Liver (tissue), 9 donors: ENCODE measurements around the gene AGFG1. TPM values are rescaled to one million over a fixed set of nuclear protein-coding genes. Genes with fewer than 3 reads are reported as not detected.

Experiments
- DNase-seq: peaks from one replicate; pipeline ENCODE4 v3.0.0-alpha.2; 2017; ENCODE audit warnings: low spot score
- H3K27ac ChIP-seq, 2 donors: one replicate each; pipeline ENCODE4 v1.7.0; 2013; ENCODE audit warnings: inconsistent platforms in 2 of 2, low read length in 2 of 2, control low read depth in 1 of 2, low read depth in 1 of 2, mild to moderate bottlenecking in 1 of 2
- H3K27me3 ChIP-seq, 4 donors: one replicate each; pipeline versions ENCODE4 v1.6.1 to v1.7.0; 2013; ENCODE audit warnings: low read length in 3 of 4, inconsistent platforms in 1 of 4, mild to moderate bottlenecking in 1 of 4, moderate library complexity in 1 of 4; ENCODE audit not compliant: control insufficient read depth in 4 of 4, insufficient read depth in 4 of 4
- H3K36me3 ChIP-seq, 4 donors: one replicate each; pipeline versions ENCODE4 v1.6.1 to v1.7.0; 2013; ENCODE audit warnings: low read length in 3 of 4, mild to moderate bottlenecking in 3 of 4, low read depth in 1 of 4, moderate library complexity in 1 of 4; ENCODE audit not compliant: control insufficient read depth in 4 of 4, insufficient read depth in 3 of 4
- H3K4me1 ChIP-seq, 4 donors: one replicate each; pipeline versions ENCODE4 v1.6.1 to v1.7.0; 2013; ENCODE audit warnings: low read length in 3 of 4, mild to moderate bottlenecking in 3 of 4, moderate library complexity in 1 of 4; ENCODE audit not compliant: control insufficient read depth in 4 of 4, insufficient read depth in 4 of 4
- H3K4me3 ChIP-seq, 3 donors: one replicate each; pipeline versions ENCODE4 v1.6.1 to v1.7.0; 2013; ENCODE audit warnings: low read length in 3 of 3, control low read depth in 1 of 3, low read depth in 1 of 3, mild to moderate bottlenecking in 1 of 3
- H3K9ac ChIP-seq, 2 donors: one replicate each; pipeline ENCODE4 v1.7.0; 2013; ENCODE audit warnings: low read length in 2 of 2, mild to moderate bottlenecking in 2 of 2, moderate library complexity in 2 of 2, control low read depth in 1 of 2, low read depth in 1 of 2
- H3K9me3 ChIP-seq, 4 donors: one replicate each; pipeline versions ENCODE4 v1.6.1 to v1.7.0; 2013; ENCODE audit warnings: low read length in 3 of 4; ENCODE audit not compliant: control insufficient read depth in 4 of 4
- EGR1 ChIP-seq, 2 donors: IDR thresholded peaks; 2 replicates each; pipeline ENCODE4 v1.6.1; 2016 to 2018; ENCODE audit warnings: antibody characterized with exemption in 2 of 2, low read depth in 2 of 2
- FOXA1 ChIP-seq: IDR thresholded peaks from 2 replicates; pipeline ENCODE4 v1.6.1; 2016; ENCODE audit warnings: antibody characterized with exemption
- FOXA2 ChIP-seq: IDR thresholded peaks from 2 replicates; pipeline ENCODE4 v1.6.1; 2016; ENCODE audit warnings: antibody characterized with exemption
- HNF4A ChIP-seq, 2 donors: conservative IDR thresholded peaks; 2 replicates each; pipeline ENCODE4 v1.6.1; 2016; ENCODE audit warnings: antibody characterized with exemption in 2 of 2, mild to moderate bottlenecking in 2 of 2
- HNF4G ChIP-seq: IDR thresholded peaks from 2 replicates; pipeline ENCODE4 v1.6.1; 2016; ENCODE audit warnings: antibody characterized with exemption
- JUND ChIP-seq, 2 donors: IDR thresholded peaks; 2 replicates each; pipeline ENCODE4 v1.6.1; 2016; ENCODE audit warnings: antibody characterized with exemption in 2 of 2
- MAX ChIP-seq: IDR thresholded peaks from 2 replicates; pipeline ENCODE4 v1.6.1; 2016; ENCODE audit warnings: antibody characterized with exemption
- NR2F2 ChIP-seq: IDR thresholded peaks from 2 replicates; pipeline ENCODE4 v1.6.1; 2016; ENCODE audit warnings: antibody characterized with exemption
- RAD21 ChIP-seq, 2 donors: IDR thresholded peaks; 2 replicates each; pipeline ENCODE4 v1.6.1; 2016; ENCODE audit warnings: antibody characterized with exemption in 2 of 2, mild to moderate bottlenecking in 2 of 2
- REST ChIP-seq: IDR thresholded peaks from 2 replicates; pipeline ENCODE4 v1.6.1; 2016; ENCODE audit warnings: antibody characterized with exemption, mild to moderate bottlenecking
- RXRA ChIP-seq, 2 donors: IDR thresholded peaks; 2 replicates each; pipeline ENCODE4 v1.6.1; 2017 to 2018; ENCODE audit warnings: antibody characterized with exemption in 2 of 2, mild to moderate bottlenecking in 1 of 2
- SP1 ChIP-seq: IDR thresholded peaks from 2 replicates; pipeline ENCODE4 v1.6.1; 2018; ENCODE audit warnings: antibody characterized with exemption, mild to moderate bottlenecking
- TAF1 ChIP-seq: conservative IDR thresholded peaks from 2 replicates; pipeline ENCODE4 v1.6.1; 2016; ENCODE audit warnings: antibody characterized with exemption, mild to moderate bottlenecking
- YY1 ChIP-seq: IDR thresholded peaks from 2 replicates; pipeline ENCODE4 v1.6.1; 2016; ENCODE audit warnings: antibody characterized with exemption, mild to moderate bottlenecking
- ZBTB33 ChIP-seq: IDR thresholded peaks from 2 replicates; pipeline ENCODE4 v1.6.1; 2016; ENCODE audit warnings: antibody characterized with exemption
- WGBS: extraction: QIAGEN DNeasy Blood & Tissue Kit; methylation state at CpG from one replicate; pipeline ENCODE4 v1.1.7; 2013; 5-methylcytosine and 5-hydroxymethylcytosine counted together
- polyA plus RNA-seq, 2 donors: library from polyadenylated mRNA; stranded (reverse) in 1 of 2; unstranded in 1 of 2; fragments of 200-250 nt in 1 of 2; fragments of >200 nt in 1 of 2; fragmentation: Nextera tagmentation in 1 of 2; extraction: Ambion mirVana in 1 of 2; gene quantifications; one replicate each; pipeline versions ENCODE4 v1.2.1 to v1.2.3, GENCODE V29; 2013 to 2015
- total RNA-seq, 2 donors: library from RNA; depleted of rRNA; stranded (reverse); fragments of >200 nt; gene quantifications; one replicate each; pipeline ENCODE4 v1.2.3, GENCODE V29; 2014
- TF ChIP-seq, protein P1 (sequence below): IDR thresholded peaks from 2 replicates; pipeline ENCODE4 v1.6.1; 2016; ENCODE audit warnings: antibody characterized with exemption
- donor health status: healthy.
- donor health status: healthy.
- donor health status: healthy.
- donor health status: healthy.
- donor health status: healthy.

The AGFG1 gene
- total and polyA plus RNA-seq, 4 donors: 8.5 to 49.7 (median 23.7) TPM

DNA sequence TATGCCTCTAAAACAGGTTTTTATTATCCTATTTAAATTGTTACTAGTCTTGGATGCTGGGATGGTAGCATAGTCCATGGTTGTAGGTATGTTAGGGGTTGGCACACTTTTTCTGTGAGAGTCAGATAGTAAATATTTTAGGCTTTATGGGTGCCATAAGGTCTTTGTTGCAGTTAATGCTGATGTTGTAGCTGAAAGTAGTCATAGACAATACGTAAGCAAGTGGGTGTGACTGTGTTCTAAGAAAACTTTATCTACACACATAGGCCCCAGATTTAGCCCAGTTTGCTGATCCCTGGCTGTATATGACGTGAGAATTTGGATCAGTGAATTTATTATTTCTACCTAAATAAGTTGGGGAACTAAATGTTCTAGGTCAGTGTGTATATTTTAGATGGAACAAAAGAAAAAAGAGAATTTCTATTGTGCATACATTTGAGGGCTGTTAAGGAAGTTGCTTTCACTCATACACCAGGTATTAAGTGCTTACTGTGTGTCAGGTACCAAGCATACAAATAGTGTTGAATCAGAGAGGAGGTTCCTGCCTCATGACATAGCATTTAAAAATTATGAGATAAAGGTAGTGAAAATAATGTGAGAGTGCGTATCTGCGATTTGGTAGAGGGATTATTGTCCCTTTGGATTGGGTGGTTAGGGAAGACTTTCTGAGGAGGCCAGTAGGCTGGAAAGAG, 39.4 kb downstream of the AGFG1 start:
- no peak overlapping the region for H3K9ac ChIP-seq
- no peaks in the 10 kb centered on the region for H3K36me3 ChIP-seq
- no peaks in the 10 kb centered on the region for H3K9me3 ChIP-seq
- TF ChIP-seq ZBTB33 (no peak), RXRA (IDR thresholded peaks at IDR 0.05) (no peak), FOXA2 (no peak), YY1 (no peak), HNF4A (conservative IDR thresholded peaks at IDR 0.05) (no peak), NR2F2 (no peak), MAX (no peak), RAD21 (IDR thresholded peaks at IDR 0.05) (no peak), TAF1 (no peak), JUND (IDR thresholded peaks at IDR 0.05) (no peak), SP1 (no peak)
- H3K4me3 ChIP-seq: no peak overlapping the region
- DNase-seq: no peak
- H3K4me1 ChIP-seq: peaks cover 3 to 19% (median 6%) of the 10 kb centered on the region in 4 donors
- H3K27me3 ChIP-seq: no peaks in the 10 kb centered on the region
- WGBS: 92% methylated on average over 4 of the region's 4 CpGs
- H3K27ac ChIP-seq: no peak overlapping the region

DNA sequence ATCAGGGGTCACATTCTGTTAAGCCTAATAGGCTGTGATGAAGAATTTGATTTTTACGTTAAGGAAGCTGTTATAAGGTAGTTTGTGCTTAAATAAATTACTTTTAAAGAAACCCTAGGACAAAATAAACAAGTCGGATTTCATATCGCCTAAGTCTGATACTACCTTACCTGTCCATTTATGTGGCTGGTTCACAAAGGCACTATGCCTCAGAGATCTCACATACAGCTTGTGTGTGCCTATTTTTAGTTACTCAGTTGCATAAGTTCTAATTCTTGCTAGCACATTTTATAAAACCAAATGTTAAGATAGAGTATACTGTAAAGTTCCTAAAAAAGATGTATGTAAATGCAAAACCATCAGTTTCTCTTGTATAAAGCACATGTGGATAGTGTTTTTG, 40.0 kb downstream of the AGFG1 start:
- H3K27ac ChIP-seq: no peak overlapping the region
- no peaks in the 10 kb centered on the region for H3K27me3 ChIP-seq
- peaks cover 2 to 19% (median 6%) of the 10 kb centered on the region in 4 donors for H3K4me1 ChIP-seq

More for the DNA sequence above, 40.0 kb downstream of the AGFG1 start:
- Histone ChIP-seq H3K9ac (no peak overlapping the region), H3K4me3 (no peak overlapping the region), H3K9me3 (no peaks in the 10 kb centered on the region), H3K36me3 (no peaks in the 10 kb centered on the region)
- WGBS: 91% methylated on average over 3 of the region's 3 CpGs
- no peak for DNase-seq
- TF ChIP-seq REST (no peak), TAF1 (no peak), FOXA1 (no peak), NR2F2 (no peak), EGR1 (IDR thresholded peaks at IDR 0.05; ENCODE audit: low read depth in 2 of 2) (no peak), HNF4A (conservative IDR thresholded peaks at IDR 0.05) (no peak), YY1 (no peak), HNF4G (no peak), RXRA (IDR thresholded peaks at IDR 0.05) (no peak)
- TF ChIP-seq, protein P1, sequence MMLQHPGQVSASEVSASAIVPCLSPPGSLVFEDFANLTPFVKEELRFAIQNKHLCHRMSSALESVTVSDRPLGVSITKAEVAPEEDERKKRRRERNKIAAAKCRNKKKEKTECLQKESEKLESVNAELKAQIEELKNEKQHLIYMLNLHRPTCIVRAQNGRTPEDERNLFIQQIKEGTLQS: no peak
